Measurements from ENCODE around the gene HERPUD1. TPM values are rescaled to one million over a fixed set of nuclear protein-coding genes. Genes with fewer than 3 reads are reported as not detected.

HERPUD1 gene
- total RNA-seq, 4 donors from 2014 or later: 40.6 to 81.3 (median 43.9) TPM

GRCh38 chr16:56910654-56911539, 21.0 kb upstream of the HERPUD1 start:
- intact Hi-C loops (cut with DNase I): no loop called here
- TF ChIP-seq POLR2A (IDR thresholded peaks at IDR 0.05) (no peak), CTCF (IDR thresholded peaks at IDR 0.05) (no peak)
- Histone ChIP-seq H3K4me3 (no peak overlapping the region), H3K27ac (peak overlapping the region in 3 of 4 donors; percentile 55 to 83 (median 68)), H3K9me3 (no peaks in the 10 kb centered on the region), H3K4me1 (peaks cover 5 to 63% (median 17%) of the 10 kb centered on the region in 3 donors), H3K36me3 (no peaks in the 10 kb centered on the region), H3K27me3 (peaks cover 0 to 4% (median 0%) of the 10 kb centered on the region in 4 donors)
- no peak for DNase-seq
- 60 to 74% methylated on average over 11 of the region's 12 CpGs for whole genome bisulfite sequencing, 2 donors

GRCh38 chr16:56911771-56912571, 20.0 kb upstream of the HERPUD1 start:
- H3K9me3 ChIP-seq: no peaks in the 10 kb centered on the region
- peaks cover 13 to 74% (median 22%) of the 10 kb centered on the region in 3 donors for H3K4me1 ChIP-seq
- no peak overlapping the region for H3K4me3 ChIP-seq
- peaks cover 0 to 4% (median 0%) of the 10 kb centered on the region in 4 donors for H3K27me3 ChIP-seq
- H3K27ac ChIP-seq: peak overlapping the region in 3 of 4 donors; percentile 55 to 83 (median 68)
- no peak for DNase-seq
- intact Hi-C loops (cut with DNase I): no loop called here
- TF ChIP-seq CTCF (IDR thresholded peaks at IDR 0.05) (no peak), POLR2A (IDR thresholded peaks at IDR 0.05) (peak in 1 of 4 donors; percentile 56)
- no peaks in the 10 kb centered on the region for H3K36me3 ChIP-seq
- WGBS, 2 donors: 69 to 82% methylated on average over 8 to 15 of the region's 22 CpGs

GRCh38 chr16:56912746-56913708, 18.9 kb upstream of the HERPUD1 start:
- no peak overlapping the region for H3K4me3 ChIP-seq
- no peaks in the 10 kb centered on the region for H3K9me3 ChIP-seq
- no peak for DNase-seq
- TF ChIP-seq POLR2A (IDR thresholded peaks at IDR 0.05) (no peak), CTCF (IDR thresholded peaks at IDR 0.05) (no peak)
- H3K27me3 ChIP-seq: peaks cover 0 to 4% (median 0%) of the 10 kb centered on the region in 4 donors
- peak overlapping the region in 2 of 4 donors; percentile 9 to 49 for H3K27ac ChIP-seq
- H3K4me1 ChIP-seq: peaks cover 13 to 84% (median 29%) of the 10 kb centered on the region in 3 donors
- H3K36me3 ChIP-seq: no peaks in the 10 kb centered on the region
- WGBS, 2 donors: 71 to 72% methylated on average over 17 to 18 of the region's 18 CpGs
- intact Hi-C loops (cut with DNase I): no loop called here

GRCh38 chr16:56914896-56915295, 17.0 kb upstream of the HERPUD1 start:
- WGBS, 2 donors: 87 to 90% methylated on average over 7 of the region's 7 CpGs
- Histone ChIP-seq H3K4me3 (no peak overlapping the region), H3K4me1 (peaks cover 23 to 97% (median 38%) of the 10 kb centered on the region in 3 donors), H3K36me3 (no peaks in the 10 kb centered on the region), H3K27me3 (no peaks in the 10 kb centered on the region), H3K9me3 (no peaks in the 10 kb centered on the region), H3K27ac (peak overlapping the region in 3 of 4 donors; percentile 2 to 64 (median 30))
- intact Hi-C loops (cut with DNase I): no loop called here
- TF ChIP-seq CTCF (IDR thresholded peaks at IDR 0.05) (no peak), POLR2A (IDR thresholded peaks at IDR 0.05) (no peak)
- DNase-seq: no peak

Data from esophagus squamous epithelium (tissue), 5 donors.